Upper lobe of left lung (tissue), 4 donors: Measurements from ENCODE around the gene RABEP2.

Experiments
- CTCF ChIP-seq, 6 experiments: fragments of 450-650 bp in 4 of 6; fragments of 200-600 bp in 2 of 6; sonication (generic) in 2 of 6; IDR thresholded peaks; one replicate each; pipeline ENCODE4 v1.5.1; 2016 to 2019; ENCODE audit warnings: antibody characterized with exemption in 6 of 6
- EP300 ChIP-seq, 4 donors: sonication (generic); formaldehyde crosslinking; IDR thresholded peaks; one replicate each; pipeline ENCODE4 v1.5.1; 2017; ENCODE audit warnings: antibody characterized with exemption in 4 of 4, control low read depth in 2 of 4
- POLR2A ChIP-seq, 4 donors: fragments of 450-650 bp; IDR thresholded peaks; one replicate each; pipeline ENCODE4 v1.5.1; 2016 to 2017; ENCODE audit warnings: antibody characterized with exemption in 4 of 4, mild to moderate bottlenecking in 2 of 4

GRCh38 chr16:28958216-28958615 is 33.2 kb upstream of the RABEP2 start:
- TF ChIP-seq CTCF (IDR thresholded peaks at IDR 0.05) (no peak), EP300 (IDR thresholded peaks at IDR 0.05) (no peak), POLR2A (IDR thresholded peaks at IDR 0.05) (no peak)
